GM18858 (cell line): ENCODE data around the gene DAO.
"Not testable (repeated sequence)": the region's sequence is repeated elsewhere in the genome, so short reads cannot be mapped to it uniquely, and the experiment has no call there.

Experiments used
- ATAC-seq: cut with Tn5 transposase; IDR thresholded peaks from one replicate; pipeline ENCODE4 v1.9.1; 2021; ENCODE audit not compliant: unreplicated experiment

DAO gene

GRCh38 chr12:108847705-108848104 lies 32.2 kb upstream of the DAO start:
- no peak for ATAC-seq

- ATAC-seq = no peak
Measured at GRCh38 chr12:108849660-108850059, 30.2 kb upstream of the DAO start.

GRCh38 chr12:108850854-108851573 lies 28.9 kb upstream of the DAO start:
- no peak for ATAC-seq

- no peak for ATAC-seq
Measured at GRCh38 chr12:108852674-108853309, 27.1 kb upstream of the DAO start.

- no peak for ATAC-seq
Measured at GRCh38 chr12:108853426-108853825, 26.5 kb upstream of the DAO start.

GRCh38 chr12:108853981-108854446 lies 25.9 kb upstream of the DAO start:
- ATAC-seq = no peak

- ATAC-seq = no peak
Measured at GRCh38 chr12:108854451-108855283, 25.2 kb upstream of the DAO start.

- ATAC-seq = no peak
Measured at GRCh38 chr12:108855284-108856169, 24.4 kb upstream of the DAO start.

GRCh38 chr12:108856170-108856427 lies 23.8 kb upstream of the DAO start:
- ATAC-seq = no peak

GRCh38 chr12:108856428-108857157 lies 23.3 kb upstream of the DAO start:
- ATAC-seq = peak; percentile 11

- peak; percentile 20 for ATAC-seq
Measured at GRCh38 chr12:108857158-108857407, 22.8 kb upstream of the DAO start.

GRCh38 chr12:108858311-108859074 lies 21.4 kb upstream of the DAO start:
- ATAC-seq = no peak

- not testable (repeated sequence) for ATAC-seq
Measured at GRCh38 chr12:108859141-108859922, 20.6 kb upstream of the DAO start.

- ATAC-seq = no peak
Measured at GRCh38 chr12:108859923-108860291, 20.0 kb upstream of the DAO start.

- ATAC-seq = no peak
Measured at GRCh38 chr12:108860443-108860842, 19.4 kb upstream of the DAO start.

GRCh38 chr12:108861878-108862587 lies 17.9 kb upstream of the DAO start:
- no peak for ATAC-seq

GRCh38 chr12:108862588-108862959 lies 17.3 kb upstream of the DAO start:
- no peak for ATAC-seq

GRCh38 chr12:108865169-108865568 lies 14.7 kb upstream of the DAO start:
- ATAC-seq = no peak

- ATAC-seq = not testable (repeated sequence)
Measured at GRCh38 chr12:108866083-108866482, 13.8 kb upstream of the DAO start.
